GM12864 (cell line): ENCODE data around the gene MLXIPL.
A peak's percentile ranks its signal among the peaks of the same experiment; 100 is the strongest.

Experiments
- DNase-seq: peaks from one replicate; pipeline ENCODE4 v3.0.0-alpha.2; 2011; ENCODE audit warnings: low read depth
- H3K4me3 ChIP-seq: 2 replicates; pipeline ENCODE4 v1.5.1; 2011; ENCODE audit warnings: mild to moderate bottlenecking, low read depth, low read length, control low read depth
- TF ChIP-seq, protein P1 (sequence below): IDR thresholded peaks from 2 replicates; pipeline ENCODE4 v1.5.1; 2011; ENCODE audit warnings: low read depth, mild to moderate bottlenecking, moderate library complexity, low read length, control low read depth, inconsistent platforms; ENCODE audit errors: missing control alignments

The MLXIPL gene

DNA sequence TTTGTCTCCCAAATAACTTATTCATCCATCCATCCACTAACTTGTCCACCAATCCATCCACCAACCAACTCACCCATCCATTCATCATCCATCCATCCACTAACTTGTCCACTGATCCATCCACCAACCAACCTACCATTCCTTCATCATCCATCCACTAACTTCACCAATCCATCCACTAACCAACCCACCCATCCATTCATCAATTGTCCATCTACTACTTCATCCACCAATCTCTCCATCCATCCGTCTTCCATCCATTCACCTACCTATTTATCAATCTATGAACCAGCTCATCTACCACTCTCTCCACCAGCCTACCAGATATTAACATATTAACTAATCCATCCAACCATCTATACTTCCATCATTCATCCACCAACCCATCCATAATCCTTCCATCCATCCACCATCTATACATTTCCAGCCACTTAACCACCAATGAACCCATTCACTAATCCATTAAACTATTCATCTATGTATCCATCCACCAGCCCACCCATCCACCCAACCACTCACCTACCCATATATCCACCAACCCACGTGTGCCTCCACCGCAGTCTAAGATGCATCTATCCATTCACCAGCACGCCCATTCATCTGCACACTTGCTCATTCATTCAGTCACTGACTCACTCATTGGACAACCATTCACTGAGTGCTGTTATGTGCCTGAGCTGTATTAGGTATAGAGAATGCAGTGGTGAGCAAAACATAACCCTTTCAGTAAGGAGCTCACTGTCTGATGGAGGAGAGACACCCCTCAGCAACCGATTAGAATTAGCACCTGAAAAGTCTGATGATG is 26.1 kb downstream of the MLXIPL start:
- no peak overlapping the region for H3K4me3 ChIP-seq
- TF ChIP-seq, protein P1, sequence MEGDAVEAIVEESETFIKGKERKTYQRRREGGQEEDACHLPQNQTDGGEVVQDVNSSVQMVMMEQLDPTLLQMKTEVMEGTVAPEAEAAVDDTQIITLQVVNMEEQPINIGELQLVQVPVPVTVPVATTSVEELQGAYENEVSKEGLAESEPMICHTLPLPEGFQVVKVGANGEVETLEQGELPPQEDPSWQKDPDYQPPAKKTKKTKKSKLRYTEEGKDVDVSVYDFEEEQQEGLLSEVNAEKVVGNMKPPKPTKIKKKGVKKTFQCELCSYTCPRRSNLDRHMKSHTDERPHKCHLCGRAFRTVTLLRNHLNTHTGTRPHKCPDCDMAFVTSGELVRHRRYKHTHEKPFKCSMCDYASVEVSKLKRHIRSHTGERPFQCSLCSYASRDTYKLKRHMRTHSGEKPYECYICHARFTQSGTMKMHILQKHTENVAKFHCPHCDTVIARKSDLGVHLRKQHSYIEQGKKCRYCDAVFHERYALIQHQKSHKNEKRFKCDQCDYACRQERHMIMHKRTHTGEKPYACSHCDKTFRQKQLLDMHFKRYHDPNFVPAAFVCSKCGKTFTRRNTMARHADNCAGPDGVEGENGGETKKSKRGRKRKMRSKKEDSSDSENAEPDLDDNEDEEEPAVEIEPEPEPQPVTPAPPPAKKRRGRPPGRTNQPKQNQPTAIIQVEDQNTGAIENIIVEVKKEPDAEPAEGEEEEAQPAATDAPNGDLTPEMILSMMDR = no peak
- DNase-seq = no peak

DNA sequence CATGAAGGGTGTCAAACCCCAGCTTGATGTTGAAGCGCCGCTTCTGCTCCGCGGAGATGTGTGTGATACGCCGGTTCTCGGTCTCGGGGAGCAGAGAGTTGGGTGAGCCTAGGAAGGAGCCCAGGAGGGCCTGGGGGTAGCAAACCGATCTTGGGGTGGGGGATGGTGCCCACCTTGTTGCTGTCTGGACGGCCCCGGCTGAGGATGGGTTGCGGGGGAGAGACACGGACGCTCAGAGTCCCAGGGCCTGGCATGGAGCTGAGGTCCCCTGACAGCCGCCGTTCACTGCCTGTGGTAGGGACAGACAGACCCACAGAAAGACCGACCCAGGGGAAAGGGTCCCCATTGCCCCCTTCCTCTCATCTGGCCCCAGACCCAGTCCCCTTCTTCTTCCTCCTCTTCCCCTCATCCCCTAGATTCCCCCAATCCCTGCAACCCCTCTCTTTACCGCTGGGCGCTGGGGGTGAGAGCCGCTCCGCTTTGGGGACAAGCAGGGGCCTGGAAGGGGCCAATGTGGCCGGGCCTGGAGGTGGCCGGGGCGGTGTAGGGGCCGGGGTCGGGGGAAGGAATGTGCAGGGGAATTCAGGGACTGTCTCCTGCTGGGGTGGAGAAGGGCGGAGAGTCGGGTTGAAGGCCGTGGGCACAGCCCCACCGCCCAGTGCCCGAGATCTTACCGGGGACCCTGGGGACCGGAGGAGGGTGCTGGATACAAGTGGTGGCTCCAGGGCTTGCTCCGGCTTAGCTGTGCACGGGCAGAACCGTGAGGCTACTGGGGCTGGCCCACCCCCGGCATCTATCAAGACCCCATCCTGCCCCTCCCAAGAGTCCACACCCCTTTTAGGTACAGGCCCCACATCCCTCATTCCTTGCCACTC is 27.9 kb downstream of the MLXIPL start:
- TF ChIP-seq, protein P1 = no peak
- H3K4me3 ChIP-seq = no peak overlapping the region
- no peak for DNase-seq

DNA sequence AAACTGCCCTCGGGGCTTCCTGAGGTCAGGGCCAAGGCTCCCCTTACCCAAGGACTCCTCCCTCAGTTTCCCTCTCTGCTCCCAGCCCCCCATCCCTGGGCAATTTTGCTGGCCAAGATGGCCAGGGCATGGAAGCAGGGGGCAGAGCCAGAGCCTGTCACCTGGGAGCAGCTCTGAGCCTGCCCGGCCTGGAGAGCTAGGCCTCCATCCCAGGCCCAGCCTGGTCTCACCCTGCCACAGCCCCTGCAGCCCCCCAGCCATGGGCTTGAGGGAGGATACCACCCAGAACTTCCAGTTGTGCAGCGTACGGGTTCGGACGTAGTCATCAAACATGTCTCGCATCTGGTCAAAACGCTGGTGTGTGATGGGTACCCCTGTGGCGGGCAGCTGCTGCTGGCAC is 29.0 kb downstream of the MLXIPL start:
- DNase-seq = no peak

DNA sequence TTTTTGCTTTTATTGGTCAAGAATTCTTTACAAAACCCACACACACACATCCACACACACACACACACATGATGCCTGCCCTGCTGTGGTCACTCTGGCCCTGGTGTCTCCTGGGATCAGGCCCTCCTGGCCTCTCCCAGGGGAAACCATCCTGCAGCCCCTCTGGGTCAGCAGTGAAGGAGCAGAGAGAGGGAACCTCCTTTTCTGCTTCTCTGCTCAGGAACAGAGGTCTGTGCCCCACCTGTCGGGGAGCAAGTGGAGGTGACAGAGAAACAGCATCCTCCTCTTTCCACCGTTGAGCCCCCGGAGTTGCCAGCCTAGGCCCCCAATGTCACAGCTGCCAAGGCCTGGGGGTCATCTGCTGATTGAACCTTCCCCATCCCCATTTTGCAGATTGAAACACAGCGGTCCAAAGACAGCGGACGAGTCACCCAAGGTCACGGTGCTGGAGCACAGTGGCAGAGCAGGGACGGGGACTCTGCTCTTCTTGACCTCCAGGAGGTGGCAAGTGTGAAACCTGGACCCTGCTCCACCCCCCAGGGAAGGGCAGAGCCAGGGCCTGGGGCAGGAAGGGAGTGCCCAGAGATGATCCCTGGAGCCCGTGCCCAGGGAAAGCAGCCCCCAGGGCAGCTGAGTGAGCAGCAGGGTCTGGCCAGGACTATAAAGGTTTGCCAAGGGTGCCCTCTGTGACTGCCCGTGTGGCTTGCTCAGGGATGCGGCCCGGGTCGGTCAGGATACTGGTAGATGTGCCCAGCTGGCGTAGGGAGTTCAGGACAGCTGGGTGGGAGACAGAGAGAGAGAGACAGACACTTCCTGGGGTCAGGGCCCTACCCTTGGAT is 30.9 kb downstream of the MLXIPL start:
- no peak overlapping the region for H3K4me3 ChIP-seq
- DNase-seq = no peak
- TF ChIP-seq, protein P1 = peak; percentile 25

More for the DNA sequence above, 29.0 kb downstream of the MLXIPL start:
- TF ChIP-seq, protein P1 = no peak
- H3K4me3 ChIP-seq = no peak overlapping the region

DNA sequence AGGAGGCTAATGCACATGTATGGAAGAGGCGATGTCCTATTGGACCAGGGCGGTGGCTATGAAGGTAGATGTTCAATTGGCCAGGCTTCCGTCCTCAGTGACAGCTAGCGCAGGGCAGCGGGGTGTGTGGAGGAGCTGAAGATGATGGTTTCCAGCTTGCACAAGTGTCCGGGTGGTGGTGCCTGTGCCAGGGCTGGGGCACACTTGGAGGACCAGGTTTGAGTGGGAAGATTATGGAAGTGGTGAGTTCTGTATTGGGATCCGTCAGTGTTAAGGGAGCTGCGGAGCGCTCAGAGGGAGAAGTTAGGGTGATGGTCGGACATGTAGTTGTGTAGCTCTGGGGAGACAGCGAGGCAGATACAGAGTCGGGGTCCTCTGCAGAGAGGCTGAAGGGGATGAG is 37.4 kb downstream of the MLXIPL start:
- DNase-seq = no peak
- no peak overlapping the region for H3K4me3 ChIP-seq
- TF ChIP-seq, protein P1 = no peak

DNA sequence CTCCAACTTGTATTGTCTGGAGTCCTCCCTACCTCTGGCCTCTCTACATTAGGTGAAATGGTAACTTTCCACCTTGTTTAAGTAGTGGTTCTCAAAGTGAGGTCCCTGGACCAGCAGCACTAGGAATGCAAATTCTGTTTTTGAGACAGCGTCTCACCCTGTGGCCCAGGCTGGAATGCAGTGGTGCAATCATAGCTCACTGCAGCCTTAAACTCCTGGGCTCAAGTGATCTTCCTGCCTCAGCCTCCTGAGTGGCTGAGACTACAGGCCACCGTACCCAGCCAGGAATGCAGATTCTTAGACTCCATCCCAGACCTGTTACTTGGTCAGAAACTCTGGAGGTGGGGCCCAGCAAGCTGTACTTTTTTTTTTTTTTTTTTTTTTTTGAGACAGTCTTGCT is 39.1 kb downstream of the MLXIPL start:
- no peak for DNase-seq

More for the DNA sequence above, 39.1 kb downstream of the MLXIPL start:
- H3K4me3 ChIP-seq = no peak overlapping the region
- TF ChIP-seq, protein P1 = no peak
